GM19455 (cell line): ENCODE measurements around the gene CD93.

Experiments used
- ATAC-seq: cut with Tn5 transposase; IDR thresholded peaks from one replicate; pipeline ENCODE4 v1.9.1; 2021; ENCODE audit not compliant: unreplicated experiment

The CD93 gene

DNA sequence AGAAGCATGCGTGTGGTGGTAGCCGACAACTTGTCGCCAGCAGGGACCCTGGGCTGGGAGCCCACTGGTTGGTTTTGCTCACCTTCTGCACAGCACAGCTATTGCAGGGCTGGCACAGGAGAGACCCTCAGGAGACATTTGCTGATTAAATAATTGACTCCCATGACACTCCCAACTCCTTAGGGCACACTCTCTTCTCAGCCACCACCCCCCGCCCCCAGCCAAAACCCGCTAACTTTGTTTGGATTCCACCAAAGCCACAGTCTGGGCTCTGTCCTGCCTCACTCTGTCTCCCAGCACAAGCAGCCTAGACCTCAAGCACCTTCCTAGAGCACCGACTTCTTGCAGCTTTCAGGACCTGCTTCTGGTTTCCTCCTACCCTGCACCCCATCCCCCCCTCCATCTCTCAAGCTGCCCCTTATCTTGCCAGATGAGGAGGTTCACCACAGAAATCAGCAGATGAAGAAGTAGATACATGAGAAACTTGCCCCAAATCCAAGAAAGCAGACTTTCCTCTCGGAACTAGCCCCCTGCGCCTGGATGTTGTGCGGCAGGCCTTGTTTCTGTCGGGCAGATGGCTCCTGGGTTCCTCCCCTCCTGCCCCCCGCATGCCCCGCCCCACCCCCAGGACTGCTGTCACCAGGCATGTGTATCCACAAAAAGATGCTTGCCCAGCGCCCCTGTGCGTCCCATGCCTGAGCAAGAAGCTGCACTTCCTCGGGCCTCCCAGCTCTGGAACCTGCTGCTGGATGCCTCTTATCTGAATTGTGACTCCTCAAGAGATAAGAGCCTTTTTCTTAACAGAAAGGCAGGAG, 35.0 kb upstream of the CD93 start:
- ATAC-seq = no peak

DNA sequence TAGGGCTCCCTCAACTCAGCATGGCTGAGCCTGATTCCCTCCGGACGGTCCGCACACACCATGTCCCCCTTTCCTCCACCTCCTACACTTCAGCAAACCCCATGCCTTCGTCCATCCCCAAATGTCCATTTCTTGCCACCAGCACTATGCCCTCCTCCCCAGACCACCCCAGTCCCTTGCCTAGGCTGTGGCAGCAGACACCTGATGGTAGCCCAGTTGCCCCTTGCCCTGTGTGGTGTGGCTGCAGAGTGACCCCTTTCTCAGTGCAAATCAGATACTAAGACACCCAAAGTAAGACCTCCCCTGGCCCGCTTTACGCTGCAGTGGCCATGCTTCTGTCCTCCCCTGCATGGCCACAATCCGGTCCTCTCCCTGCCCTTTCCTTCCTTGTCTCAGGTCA, 34.1 kb upstream of the CD93 start:
- no peak for ATAC-seq

DNA sequence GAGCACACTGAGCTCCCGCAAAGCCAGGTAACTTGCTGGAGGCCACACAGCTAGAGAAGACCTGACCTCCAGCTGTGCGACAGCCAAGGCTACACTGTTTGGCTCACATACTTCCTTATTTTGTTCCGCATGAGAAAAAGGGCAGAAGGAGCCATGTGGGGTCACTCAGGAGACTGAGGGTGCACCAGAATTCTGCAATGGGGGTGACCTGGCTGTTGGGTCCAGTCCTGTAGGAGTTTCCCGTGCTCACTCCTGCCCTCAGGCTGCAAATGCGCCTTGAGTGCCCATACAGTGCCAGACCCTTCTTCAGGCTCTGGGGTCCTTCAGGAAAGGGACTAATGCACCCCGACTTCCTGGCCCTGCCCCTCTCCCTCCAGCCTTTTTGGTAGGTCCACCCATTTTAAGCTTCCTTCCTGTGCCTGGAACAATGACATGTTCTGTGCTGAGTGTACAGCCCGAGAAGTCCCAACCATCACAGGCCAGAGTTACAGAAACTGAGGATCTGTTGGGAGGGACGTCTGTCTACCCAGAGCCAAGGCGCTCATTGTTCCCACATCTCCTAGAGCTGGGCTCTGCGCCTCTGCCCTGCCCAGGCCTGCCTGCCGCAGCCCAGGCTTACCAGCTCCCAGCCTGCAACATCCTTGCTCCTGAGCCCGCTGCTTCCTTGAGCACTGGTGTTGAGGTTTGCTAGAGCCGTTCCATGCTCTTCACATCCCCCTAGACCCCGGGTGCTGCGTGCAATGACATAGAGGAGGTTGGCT, 33.5 kb upstream of the CD93 start:
- no peak for ATAC-seq

DNA sequence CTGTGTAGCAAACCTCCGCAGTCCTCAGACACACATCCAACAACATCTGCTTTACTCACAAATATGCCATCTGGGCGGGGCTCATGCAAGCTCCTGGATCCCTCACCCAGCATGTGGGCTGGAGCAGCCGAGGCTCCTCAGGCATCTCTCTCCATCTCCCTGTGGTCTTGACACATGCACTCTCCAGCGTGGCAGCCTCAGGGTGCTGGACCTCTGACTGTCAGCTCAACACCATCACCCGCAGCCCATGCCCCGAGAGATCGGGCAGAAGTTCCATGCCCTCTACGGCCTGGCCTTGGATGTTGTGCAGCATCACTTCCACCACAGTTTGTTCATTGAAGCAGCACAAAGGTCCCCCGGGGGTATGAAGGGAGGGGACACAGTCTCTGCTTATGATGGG, 32.6 kb upstream of the CD93 start:
- no peak for ATAC-seq

DNA sequence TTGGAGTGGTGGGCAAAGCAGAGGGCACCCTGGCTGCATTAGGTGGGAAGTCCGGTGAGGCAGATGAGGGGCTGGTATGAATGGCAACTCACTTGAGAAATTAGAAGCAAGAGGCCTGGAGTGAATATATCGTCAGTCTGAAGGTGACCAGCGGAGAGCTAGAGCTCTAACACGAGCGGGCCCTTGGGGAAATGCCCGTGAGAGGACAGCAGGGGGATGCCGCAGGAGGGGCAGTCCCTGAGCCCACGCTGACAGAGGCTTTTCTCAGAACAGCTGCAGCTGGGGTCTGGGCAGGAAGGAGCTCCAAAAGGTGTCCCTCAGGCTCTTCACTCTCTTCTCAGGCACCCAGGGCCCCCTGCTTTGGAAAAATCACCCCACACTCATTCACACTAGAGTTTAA, 32.0 kb upstream of the CD93 start:
- ATAC-seq = no peak

DNA sequence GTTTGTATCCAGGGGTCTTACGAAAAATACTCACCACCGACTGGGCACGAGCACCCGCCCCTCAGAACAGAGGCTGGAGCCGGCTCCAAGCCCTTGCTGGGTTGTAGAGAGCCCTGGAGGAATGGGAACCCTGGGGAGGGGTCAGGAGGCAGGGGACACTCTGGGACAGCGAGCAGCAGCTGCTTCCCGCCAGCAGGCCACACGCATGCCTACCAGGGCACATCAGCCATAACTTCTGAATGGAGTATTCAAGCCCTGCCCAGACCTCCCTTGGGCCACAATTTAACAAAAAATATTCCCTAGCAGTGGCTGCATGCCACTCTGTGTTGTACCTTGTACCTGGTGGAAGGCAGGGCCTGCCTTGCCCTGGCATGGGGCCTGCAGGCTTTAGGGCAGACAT, 31.6 kb upstream of the CD93 start:
- ATAC-seq = no peak

DNA sequence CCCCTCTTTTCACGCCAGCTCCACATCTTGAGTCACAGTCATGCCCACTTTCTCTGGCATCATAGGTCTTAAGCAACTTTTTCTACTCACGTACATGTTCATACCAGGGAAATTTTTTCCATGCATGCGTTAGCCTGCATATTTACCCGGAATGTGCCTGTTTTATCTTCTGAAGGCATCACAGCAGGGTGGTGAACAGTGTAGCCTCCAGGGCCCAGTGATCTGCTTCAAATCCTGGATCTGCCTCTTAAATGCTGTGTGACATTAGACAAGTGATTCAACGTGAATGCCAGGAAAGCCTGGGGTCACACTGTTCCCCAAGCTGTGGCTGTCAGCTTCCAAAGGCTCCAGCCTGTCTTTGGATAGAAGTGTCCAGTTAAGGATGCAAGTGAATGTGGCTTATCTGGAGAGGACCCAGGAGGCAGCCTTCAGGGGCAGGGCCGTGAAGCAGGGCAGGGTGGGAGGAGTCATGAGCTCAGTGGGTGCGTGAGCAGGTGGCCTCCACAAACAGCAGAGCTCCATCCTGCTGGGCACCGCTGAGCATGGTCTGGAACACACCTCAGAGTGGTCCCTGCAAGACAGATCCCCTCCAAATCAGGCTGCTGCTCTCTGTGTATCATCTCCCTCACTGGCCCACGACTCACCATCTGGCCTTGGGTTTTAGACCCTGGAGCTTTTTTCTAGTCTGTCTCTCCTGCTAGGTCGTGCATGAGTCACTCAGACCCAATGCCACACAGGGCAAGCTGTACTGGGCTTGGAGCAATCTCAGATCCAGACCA, 30.4 kb upstream of the CD93 start:
- no peak for ATAC-seq

DNA sequence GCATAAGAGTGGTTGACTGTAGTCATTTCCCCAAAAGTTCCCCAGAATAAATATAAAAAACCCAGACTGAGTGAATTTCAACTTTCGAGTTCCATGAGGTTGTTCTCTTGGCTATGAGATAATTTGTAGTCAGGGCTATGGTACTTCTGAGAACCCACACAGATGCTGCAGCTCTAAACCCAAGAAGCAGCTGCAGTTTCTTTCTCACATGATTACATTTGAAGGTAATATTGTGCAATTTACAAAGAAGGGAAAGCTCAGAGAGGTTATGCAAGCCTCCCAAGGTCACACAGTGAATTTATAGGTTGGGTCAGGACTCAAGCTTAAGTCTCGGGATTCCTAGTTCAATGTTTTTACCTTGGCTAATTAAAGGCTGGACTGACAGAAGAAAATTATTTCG, 29.7 kb upstream of the CD93 start:
- no peak for ATAC-seq

DNA sequence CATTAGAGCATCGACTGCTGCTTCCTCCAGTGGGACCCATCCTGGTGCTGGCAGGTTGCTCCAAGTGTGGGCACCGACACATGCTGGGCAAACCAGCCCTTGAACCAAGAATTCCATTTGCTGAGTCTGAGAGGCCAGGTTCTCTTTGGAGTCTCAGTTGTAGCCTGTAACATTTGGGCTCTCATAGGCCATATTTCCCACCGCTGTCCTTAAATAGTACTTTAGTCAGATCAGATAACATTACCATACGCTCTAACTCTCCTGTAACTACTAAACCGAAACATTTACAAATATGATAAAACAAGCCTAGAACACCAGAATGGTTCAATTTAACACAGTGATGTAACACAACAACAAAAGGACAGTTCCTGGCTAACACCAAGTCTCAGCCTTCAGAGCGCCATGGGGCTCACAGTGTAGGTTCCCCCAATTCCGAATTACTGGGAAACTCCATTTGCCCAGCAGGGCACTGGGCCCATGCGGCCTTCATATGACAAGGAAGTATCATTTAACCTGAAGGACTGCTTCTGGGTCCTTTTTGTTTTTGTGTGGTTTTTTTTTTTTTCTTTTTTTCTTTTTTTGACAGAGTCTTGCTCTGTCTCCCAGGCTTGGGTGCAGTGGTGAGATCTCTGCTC, 28.4 kb upstream of the CD93 start:
- ATAC-seq = no peak

DNA sequence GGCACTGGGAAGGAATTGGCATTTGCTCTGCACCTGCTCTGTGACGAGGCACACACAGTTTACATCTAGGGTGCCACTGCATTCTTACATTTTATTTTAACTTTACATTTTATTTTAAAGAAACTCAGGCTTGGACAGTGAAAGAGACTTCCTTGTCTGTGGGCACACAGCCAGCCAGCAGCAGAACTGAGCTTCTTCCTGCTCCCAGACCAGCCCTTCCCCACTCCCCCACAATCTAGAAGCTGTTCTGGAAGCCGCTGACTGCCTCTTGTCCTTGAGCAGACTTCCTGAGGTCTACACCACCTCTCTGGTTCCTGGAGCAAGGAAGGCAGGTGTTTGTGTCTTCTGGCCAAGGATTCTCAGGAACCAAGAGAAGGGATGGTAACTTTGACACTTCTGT, 27.9 kb upstream of the CD93 start:
- no peak for ATAC-seq

DNA sequence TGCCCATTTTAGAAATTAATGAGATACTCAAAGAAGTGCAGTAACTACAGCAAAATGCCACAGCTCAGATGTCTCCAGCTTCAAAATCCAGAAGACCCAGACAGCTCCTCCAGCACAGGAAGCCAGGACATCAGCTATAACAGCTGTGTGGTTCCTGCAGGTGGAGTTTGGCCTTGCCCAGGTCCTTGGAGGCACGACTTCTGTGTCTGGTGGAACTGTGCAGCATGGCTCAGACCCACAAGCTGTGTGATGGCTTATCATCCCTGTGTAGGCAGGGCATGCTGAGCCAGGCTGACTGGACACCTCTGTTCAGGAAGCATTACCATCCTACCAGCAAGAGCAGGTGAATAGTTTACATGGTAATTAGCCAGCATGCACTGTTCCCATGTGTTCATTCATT, 26.5 kb upstream of the CD93 start:
- ATAC-seq = no peak

DNA sequence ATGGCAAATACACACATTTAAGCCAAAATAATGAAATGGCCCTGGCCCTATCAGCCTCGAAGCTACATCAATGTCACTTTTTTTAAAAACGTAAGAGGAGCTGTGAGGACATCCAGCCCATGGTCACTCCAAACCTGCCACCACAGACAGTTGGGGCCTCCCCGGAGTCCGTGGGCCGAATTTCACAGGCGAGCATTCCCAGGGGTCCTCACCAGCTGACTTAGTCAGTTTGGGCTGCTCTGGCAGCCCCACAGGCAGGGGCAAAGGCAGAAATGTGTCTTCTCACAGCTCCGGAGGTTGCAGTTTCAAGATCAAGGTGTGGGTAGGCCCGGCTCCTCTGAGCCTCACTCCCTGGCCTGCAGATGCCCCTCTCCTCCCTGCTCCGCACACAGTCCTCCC, 25.8 kb upstream of the CD93 start:
- no peak for ATAC-seq

DNA sequence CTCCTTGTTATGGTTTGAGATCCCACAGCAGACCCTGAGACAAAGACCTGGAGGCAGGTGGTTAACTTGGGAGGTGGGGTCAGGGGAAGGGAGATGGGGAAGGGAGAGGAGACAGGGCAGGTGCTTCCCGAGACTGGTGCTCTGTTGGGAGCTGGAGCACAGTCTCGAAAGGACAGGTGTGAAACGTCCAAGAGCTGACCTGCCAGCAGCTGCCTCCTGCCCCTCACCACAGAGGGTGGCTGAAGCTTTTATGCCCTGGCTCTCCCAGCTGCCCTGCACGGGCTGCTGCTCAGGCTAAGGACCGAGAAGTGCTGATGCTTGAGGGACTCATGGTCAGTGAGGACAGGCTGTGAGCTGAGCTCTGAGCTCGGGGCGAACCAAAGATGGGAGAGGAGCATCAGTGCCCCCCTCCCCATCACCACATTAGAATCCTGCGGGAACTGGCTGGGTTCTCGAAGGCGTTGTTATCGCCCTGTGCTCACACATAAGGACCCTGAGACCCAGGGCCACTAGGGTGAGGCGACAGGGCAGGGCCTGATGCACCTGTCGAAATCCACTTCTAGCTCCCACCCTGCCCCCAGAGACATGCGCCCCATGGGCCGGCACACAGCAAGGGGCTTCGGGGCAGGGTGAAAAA, 25.3 kb upstream of the CD93 start:
- no peak for ATAC-seq

DNA sequence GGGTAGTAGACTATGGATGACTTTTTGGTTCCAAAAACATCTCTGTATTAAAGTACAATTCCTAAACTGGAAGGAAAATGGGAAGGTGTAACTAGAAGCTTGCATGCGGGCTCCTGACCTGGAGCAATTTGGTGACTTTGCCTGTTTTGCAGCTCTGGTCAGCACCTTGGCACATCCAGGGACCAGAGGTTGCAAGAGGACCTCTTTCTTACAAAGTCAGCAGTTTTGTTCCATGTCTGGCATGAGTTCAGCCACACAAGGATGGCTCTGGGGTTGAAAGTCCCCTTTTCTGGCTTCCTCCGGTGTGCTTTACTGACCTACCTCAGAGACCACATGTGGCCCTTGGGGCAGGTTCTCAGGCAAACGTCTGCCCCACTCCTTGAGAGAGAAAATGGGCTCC, 22.7 kb upstream of the CD93 start:
- no peak for ATAC-seq

DNA sequence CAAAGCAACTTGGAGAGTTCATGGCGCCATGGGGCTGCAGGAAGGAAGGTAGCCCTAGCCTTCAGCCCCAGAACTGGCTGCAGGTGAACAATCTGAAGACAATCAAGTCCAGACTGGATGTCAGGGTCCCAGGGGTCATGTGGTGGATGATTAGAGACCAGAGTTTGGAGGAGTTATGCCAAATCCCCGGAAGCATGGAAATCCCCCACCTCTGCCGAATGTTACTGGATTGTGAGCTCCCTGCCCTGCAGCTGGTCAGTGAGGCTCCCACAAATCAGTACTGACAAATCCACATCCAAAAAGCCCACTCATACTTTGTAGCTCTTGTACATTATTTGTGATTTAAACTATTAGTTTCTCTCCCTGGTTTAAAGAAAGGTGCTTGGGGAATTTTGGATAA, 21.3 kb upstream of the CD93 start:
- no peak for ATAC-seq

DNA sequence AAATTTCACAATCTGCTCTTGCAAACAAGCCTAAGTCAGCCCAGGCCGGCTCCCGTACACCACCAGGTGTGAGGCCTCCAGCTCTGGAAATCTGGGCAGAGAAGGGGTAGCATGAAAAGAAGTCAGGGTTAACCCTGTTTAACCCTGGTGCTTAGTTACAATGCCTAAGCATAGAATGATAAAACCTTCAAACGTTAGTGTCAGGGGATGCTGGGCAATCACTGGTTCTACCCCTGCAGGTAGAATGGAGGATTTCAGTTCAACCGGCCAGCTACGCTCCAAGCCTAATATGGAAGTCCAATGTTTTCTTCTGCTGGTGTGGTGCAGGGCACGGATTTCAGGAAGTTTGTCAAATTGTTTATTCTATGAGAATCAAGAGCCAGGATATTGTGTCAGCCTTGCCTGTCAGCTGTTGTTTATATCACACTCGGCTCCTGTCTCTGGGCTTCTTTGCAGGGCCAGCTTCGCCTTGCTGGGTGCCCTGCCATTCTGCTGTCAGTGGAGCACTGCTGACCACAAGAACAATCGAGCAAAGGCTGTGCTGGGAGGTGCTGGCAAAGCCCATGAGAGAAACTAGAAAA, 20.2 kb upstream of the CD93 start:
- ATAC-seq = no peak

DNA sequence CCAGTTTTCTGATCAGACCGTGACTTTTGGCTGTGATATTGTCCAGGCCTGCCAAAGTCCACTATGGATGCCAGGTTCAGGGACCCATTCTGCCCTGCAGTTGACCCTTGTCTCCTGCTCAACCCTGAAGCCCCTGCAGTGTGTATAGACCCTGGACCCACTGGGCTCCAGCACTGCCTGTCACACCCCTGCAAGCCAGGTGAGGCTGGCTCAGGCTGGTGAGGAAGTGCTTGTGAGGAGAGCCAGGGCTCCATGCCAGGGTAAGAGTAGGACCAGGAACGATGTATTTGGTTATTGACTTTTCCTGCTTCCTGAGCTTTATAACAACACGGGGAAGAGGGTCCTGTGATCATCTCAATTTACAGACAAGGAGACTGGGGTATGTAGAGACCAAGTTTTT, 19.1 kb upstream of the CD93 start:
- ATAC-seq = no peak

DNA sequence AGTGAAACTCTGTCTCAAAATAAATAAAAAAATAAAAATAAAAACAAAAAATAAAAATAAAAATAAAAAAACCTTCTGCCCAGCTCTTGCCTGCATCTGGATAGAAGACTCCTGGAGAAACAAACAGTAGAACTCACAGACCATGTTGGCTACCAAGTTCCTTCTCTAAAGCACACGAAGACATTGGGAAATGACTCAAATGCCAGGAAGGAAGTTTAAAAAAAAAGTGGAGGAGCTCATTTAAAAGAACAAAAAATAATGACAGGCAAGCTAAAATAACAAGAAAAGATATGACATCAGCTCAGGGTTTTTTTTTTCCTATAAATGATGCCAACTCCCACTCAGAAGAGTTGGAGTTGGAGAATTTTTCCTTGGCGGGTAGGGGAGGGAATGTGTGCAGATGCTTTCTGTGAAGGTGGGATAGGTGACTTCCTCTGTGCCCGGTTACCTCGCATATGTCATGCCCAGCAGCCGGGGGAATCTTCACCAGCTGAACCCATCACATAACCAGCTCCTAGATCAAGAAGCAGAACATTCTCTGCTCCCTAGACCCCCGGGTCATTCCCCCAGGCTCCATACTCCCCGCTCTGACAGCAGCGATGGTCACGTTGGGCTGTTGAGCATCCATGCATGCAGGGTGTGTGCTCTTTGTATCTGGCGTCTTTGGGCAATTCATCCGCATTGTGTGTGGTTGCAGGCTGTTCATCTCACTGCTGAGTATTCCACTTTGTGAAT, 17.3 kb upstream of the CD93 start:
- no peak for ATAC-seq

DNA sequence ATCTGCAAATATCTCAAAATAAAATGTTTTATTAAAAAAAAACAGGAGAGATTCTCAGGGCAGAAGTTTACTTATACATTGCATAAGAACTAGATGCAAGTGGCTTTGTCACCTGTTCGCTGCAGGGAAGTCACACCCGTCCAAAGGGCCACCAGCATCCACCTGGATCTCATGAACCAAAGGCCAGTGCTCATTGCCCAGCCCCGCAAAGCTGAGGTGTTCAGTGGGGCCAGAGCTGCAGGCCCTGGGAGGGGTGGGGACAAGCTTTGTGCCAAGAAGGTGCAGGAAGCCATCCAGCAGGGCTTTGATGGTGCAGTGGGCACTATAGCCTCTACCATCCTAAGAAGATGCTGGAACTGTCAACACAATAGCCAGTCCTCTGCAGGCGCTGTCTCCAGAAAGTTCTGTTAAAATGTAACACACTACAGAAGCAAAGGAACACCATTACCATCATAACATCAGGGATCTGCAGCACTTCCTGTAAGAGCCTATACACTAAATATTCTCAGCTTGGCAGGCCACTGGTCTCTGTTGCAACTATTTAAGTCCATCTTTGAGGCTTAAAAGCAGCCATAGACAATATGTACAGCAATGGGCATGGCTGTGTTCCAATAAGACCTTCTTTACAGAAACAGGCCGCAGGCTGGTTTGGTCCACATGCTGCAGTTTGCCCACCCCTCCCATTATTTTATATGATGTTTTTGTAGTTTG, 15.7 kb upstream of the CD93 start:
- ATAC-seq = no peak
